Peyer's patch (tissue), 4 donors: Measurements from ENCODE around the gene MAML3.

Experiments
- POLR2A ChIP-seq, 2 donors: fragments of 450-650 bp; IDR thresholded peaks; one replicate each; pipeline ENCODE4 v1.5.1; 2017; ENCODE audit warnings: antibody characterized with exemption in 2 of 2, mild to moderate bottlenecking in 2 of 2, moderate library complexity in 2 of 2
- TF ChIP-seq, protein P1 (sequence below), 6 experiments: fragments of 450-650 bp in 4 of 6; fragments of 200-600 bp in 2 of 6; sonication (generic) in 1 of 6; IDR thresholded peaks; one replicate each; pipeline ENCODE4 v1.5.1; 2017 to 2019; ENCODE audit warnings: antibody characterized with exemption in 6 of 6, mild to moderate bottlenecking in 3 of 6, moderate library complexity in 1 of 6

DNA sequence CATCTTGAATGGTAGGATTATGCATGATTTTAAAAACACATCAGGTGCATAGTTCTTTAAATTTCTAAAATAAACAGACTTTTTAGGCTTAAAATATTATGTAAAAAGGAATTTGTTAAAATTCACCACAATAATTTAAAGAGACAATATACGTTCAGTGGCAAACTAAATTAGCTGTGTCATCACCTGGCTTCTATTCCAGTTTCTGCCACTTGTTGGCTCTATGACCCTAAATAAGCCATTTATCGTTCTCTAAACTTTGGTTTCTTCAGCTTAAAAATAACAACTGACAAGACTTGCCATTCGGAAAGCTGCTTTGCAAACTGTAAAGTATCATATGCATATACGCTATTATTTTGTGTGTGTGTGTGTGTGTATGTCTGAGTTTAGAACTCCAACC is 347.1 kb downstream of the MAML3 start:
- TF ChIP-seq, protein P1, sequence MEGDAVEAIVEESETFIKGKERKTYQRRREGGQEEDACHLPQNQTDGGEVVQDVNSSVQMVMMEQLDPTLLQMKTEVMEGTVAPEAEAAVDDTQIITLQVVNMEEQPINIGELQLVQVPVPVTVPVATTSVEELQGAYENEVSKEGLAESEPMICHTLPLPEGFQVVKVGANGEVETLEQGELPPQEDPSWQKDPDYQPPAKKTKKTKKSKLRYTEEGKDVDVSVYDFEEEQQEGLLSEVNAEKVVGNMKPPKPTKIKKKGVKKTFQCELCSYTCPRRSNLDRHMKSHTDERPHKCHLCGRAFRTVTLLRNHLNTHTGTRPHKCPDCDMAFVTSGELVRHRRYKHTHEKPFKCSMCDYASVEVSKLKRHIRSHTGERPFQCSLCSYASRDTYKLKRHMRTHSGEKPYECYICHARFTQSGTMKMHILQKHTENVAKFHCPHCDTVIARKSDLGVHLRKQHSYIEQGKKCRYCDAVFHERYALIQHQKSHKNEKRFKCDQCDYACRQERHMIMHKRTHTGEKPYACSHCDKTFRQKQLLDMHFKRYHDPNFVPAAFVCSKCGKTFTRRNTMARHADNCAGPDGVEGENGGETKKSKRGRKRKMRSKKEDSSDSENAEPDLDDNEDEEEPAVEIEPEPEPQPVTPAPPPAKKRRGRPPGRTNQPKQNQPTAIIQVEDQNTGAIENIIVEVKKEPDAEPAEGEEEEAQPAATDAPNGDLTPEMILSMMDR (IDR thresholded peaks at IDR 0.05), result no peak
- TF ChIP-seq POLR2A (IDR thresholded peaks at IDR 0.05), result no peak
